ENCODE results near the gene ZNF526.

DNA sequence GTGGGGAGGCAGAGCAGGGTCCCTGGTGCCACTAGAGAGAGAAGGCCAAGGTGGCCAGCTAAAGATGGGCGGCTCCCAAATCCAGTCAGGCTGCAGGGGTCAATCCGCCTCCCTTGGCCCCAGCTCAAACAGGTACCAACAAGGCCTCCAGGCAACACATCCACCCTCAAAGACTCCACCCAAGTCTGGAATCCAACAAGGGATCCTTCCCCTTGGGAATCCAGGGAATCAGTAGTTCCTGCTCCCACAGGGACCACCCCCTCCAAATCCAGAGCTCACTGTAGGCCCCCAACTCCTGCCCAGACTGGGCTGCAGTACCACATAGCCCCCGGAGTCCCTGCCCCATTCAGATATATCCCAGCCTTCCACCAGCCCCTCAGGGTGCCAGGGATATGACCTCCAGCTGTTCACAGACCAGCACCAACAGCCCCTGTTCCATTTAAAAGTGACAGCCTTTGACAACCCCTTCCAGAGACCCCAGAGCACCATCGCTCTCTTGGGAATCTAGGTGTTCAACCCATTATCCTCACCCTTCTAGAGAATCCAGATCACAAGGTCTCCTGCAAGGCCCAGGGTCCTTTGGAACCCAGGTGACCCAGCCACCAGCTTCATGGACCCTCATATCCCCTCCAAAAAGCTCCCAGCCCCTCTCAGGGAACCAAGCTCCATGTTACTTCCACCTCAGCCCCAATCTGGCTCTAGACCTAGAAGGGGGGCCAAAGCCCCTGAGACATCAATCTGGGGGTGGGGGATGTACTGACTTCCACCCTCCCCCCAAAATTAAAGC, 31.7 kb downstream of the ZNF526 start:
- TF ChIP-seq, protein P1, sequence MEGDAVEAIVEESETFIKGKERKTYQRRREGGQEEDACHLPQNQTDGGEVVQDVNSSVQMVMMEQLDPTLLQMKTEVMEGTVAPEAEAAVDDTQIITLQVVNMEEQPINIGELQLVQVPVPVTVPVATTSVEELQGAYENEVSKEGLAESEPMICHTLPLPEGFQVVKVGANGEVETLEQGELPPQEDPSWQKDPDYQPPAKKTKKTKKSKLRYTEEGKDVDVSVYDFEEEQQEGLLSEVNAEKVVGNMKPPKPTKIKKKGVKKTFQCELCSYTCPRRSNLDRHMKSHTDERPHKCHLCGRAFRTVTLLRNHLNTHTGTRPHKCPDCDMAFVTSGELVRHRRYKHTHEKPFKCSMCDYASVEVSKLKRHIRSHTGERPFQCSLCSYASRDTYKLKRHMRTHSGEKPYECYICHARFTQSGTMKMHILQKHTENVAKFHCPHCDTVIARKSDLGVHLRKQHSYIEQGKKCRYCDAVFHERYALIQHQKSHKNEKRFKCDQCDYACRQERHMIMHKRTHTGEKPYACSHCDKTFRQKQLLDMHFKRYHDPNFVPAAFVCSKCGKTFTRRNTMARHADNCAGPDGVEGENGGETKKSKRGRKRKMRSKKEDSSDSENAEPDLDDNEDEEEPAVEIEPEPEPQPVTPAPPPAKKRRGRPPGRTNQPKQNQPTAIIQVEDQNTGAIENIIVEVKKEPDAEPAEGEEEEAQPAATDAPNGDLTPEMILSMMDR (IDR thresholded peaks at IDR 0.05), result no peak
- no peak for TF ChIP-seq POLR2A (IDR thresholded peaks at IDR 0.05)

All from esophagus squamous epithelium (tissue), 4 donors.